ENCODE data around the gene CKM.

DNA sequence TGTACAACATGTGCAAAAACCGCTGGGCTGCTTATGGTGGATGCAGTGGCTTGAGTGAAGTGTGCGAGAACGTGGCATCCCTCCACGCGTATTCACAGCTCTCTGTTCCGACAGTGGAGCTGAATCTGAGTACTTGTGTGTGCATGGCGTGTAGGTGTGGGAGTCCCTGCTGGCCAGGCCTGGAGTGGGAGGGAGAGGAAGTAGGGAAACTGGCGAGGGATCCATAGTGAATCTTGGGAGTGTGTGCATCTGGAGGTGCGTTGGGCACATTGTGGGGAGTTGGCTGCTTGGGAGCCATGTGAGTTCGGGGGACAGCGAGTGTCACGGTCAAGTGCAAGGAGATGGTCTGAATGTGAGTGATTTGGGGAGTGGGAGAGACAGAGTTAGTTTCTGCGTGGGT, 20.2 kb upstream of the CKM start:
- TF ChIP-seq, protein P1, sequence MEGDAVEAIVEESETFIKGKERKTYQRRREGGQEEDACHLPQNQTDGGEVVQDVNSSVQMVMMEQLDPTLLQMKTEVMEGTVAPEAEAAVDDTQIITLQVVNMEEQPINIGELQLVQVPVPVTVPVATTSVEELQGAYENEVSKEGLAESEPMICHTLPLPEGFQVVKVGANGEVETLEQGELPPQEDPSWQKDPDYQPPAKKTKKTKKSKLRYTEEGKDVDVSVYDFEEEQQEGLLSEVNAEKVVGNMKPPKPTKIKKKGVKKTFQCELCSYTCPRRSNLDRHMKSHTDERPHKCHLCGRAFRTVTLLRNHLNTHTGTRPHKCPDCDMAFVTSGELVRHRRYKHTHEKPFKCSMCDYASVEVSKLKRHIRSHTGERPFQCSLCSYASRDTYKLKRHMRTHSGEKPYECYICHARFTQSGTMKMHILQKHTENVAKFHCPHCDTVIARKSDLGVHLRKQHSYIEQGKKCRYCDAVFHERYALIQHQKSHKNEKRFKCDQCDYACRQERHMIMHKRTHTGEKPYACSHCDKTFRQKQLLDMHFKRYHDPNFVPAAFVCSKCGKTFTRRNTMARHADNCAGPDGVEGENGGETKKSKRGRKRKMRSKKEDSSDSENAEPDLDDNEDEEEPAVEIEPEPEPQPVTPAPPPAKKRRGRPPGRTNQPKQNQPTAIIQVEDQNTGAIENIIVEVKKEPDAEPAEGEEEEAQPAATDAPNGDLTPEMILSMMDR (IDR thresholded peaks at IDR 0.05) = no peak
- no peak for TF ChIP-seq POLR2A (IDR thresholded peaks at IDR 0.05)
